ENCODE measurements around the gene LZTS2.
"Not testable (repeated sequence)": the region's sequence is repeated elsewhere in the genome, so short reads cannot be mapped to it uniquely, and the experiment has no call there.

Gene LZTS2

GRCh38 chr10:100999742-101000126, at the start of gene LZTS2:
LZTS2 (plus strand) TSS chr10:100999808; CDS start chr10:101002539, 2,731 bp downstream.
- DNase-seq (ENCODE audit: low read depth): no peak

- no peak for DNase-seq (ENCODE audit: low read depth)
Observed at GRCh38 chr10:100960251-100960650, 39.4 kb upstream of the LZTS2 start.

- no peak for DNase-seq (ENCODE audit: low read depth)
Observed at GRCh38 chr10:100962351-100963080, 37.1 kb upstream of the LZTS2 start.

- no peak for DNase-seq (ENCODE audit: low read depth)
Observed at GRCh38 chr10:100963826-100964225, 35.8 kb upstream of the LZTS2 start.

GRCh38 chr10:100965820-100966219, 33.8 kb upstream of the LZTS2 start:
- DNase-seq (ENCODE audit: low read depth): no peak

GRCh38 chr10:100966887-100967286, 32.7 kb upstream of the LZTS2 start:
- DNase-seq (ENCODE audit: low read depth): no peak

GRCh38 chr10:100967332-100967731, 32.3 kb upstream of the LZTS2 start:
- DNase-seq (ENCODE audit: low read depth): no peak

GRCh38 chr10:100968062-100968736, 31.4 kb upstream of the LZTS2 start:
- DNase-seq (ENCODE audit: low read depth): no peak

- no peak for DNase-seq (ENCODE audit: low read depth)
Observed at GRCh38 chr10:100968863-100969186, 30.8 kb upstream of the LZTS2 start.

GRCh38 chr10:100969187-100970075, 30.2 kb upstream of the LZTS2 start, which contains the start of gene SEMA4G:
SEMA4G (plus strand) TSS chr10:100969504; CDS start chr10:100972913, 3,409 bp downstream.
- no peak for DNase-seq (ENCODE audit: low read depth)

- DNase-seq (ENCODE audit: low read depth): no peak
Observed at GRCh38 chr10:100970076-100970913, 29.3 kb upstream of the LZTS2 start.

GRCh38 chr10:100970914-100971811, 28.4 kb upstream of the LZTS2 start:
- no peak for DNase-seq (ENCODE audit: low read depth)

GRCh38 chr10:100972115-100972903, 27.3 kb upstream of the LZTS2 start:
- no peak for DNase-seq (ENCODE audit: low read depth)

- no peak for DNase-seq (ENCODE audit: low read depth)
Observed at GRCh38 chr10:100972904-100973535, 26.6 kb upstream of the LZTS2 start.

GRCh38 chr10:100975397-100975796, 24.2 kb upstream of the LZTS2 start:
- DNase-seq (ENCODE audit: low read depth): not testable (repeated sequence)

GRCh38 chr10:100976906-100977305, 22.7 kb upstream of the LZTS2 start:
- no peak for DNase-seq (ENCODE audit: low read depth)

- DNase-seq (ENCODE audit: low read depth): no peak
Observed at GRCh38 chr10:100977436-100977835, 22.2 kb upstream of the LZTS2 start.

GRCh38 chr10:100978121-100978900, 21.3 kb upstream of the LZTS2 start:
- DNase-seq (ENCODE audit: low read depth): no peak

- DNase-seq (ENCODE audit: low read depth): no peak
Observed at GRCh38 chr10:100978901-100979195, 20.8 kb upstream of the LZTS2 start.

All from GM04504 (cell line).